Erythroblast (primary cell): ENCODE measurements around the gene SEPTIN5.

Experiments used
- DNase-seq, 2 experiments: peaks; one replicate each; lab custom pipeline; 2025; lab: John Stamatoyannopoulos, UW
- GATA1 ChIP-seq: IDR thresholded peaks from 2 replicates; pipeline ENCODE4 v1.6.1; 2011; ENCODE audit warnings: low read depth, mild to moderate bottlenecking, control low read depth, low read length, moderate library complexity
- POLR2A ChIP-seq: IDR thresholded peaks from 2 replicates; pipeline ENCODE4 v1.6.1; 2011; ENCODE audit warnings: mild to moderate bottlenecking, low read length

SEPTIN5 gene

DNA sequence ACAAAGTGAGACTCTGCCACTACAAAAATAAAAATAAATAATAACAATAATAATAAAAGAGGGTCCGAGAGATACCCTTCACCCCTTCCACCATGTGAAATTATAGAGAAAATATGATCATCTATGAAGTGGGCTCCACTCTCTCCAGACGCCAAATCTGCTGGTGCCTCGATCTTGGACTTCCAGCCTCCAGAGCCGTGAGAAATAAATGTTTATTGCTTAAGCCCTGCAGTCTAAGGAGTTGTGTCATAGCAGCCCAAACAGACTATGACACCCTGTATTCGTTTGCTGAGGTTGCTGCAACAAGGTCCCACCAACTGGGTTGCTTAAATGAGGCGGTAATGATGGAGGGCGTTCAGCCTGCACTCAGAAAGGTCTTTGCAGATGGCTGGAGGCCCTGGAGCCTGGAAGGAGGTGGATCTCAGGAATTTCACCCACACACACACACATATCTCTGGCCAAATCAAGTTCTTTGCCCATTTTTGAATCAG is 7.6 kb upstream of the SEPTIN5 start:
- DNase-seq: no peak
- TF ChIP-seq GATA1: no peak
- no peak for TF ChIP-seq POLR2A

DNA sequence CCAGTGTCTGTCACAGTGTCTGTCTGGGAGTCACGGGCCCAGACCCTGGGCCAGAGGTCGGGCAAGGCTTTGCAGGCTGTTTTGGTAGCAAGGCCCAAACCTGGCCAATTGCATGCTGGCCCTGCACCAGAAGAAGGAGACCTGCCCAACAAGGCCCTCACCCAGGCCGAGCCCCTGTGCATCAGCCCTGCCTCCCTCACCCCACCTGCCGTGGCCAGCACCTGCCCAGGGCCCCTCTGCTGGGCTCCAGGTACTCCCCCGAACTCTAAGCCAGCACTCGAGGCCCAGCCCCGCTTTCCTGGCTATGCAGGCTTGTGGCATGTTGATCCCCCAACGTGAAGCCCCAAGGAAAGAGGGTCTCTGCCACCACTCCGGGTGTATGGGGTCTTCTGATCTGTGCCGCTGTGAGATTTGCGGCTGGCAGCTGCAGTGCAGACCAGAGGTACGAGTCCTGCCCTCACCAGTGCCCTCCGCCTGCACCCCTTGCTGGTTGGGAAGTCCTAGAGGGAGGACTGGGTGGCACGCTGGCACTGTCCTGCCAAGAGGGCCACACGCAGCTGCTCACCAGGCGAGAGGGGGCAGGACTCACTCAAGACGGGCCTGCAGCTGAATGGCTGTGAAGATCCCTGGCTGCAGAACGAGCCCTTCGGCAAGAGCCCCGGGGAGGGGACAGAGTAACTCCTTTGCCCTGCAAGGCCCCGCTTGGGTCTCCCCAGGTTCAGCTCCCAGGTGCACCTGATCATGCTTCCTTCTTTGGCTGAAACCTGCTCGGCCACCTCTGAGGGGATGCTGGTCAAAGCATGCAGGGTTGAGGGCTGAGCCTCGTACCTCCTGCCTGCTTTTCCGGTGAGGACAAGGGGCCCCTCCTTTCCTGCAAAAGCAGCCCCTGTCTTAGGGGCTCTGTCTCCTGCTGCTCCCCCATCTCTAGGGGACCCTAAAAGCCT is 6.7 kb upstream of the SEPTIN5 start:
- TF ChIP-seq GATA1: no peak
- TF ChIP-seq POLR2A: no peak
- DNase-seq: no peak

DNA sequence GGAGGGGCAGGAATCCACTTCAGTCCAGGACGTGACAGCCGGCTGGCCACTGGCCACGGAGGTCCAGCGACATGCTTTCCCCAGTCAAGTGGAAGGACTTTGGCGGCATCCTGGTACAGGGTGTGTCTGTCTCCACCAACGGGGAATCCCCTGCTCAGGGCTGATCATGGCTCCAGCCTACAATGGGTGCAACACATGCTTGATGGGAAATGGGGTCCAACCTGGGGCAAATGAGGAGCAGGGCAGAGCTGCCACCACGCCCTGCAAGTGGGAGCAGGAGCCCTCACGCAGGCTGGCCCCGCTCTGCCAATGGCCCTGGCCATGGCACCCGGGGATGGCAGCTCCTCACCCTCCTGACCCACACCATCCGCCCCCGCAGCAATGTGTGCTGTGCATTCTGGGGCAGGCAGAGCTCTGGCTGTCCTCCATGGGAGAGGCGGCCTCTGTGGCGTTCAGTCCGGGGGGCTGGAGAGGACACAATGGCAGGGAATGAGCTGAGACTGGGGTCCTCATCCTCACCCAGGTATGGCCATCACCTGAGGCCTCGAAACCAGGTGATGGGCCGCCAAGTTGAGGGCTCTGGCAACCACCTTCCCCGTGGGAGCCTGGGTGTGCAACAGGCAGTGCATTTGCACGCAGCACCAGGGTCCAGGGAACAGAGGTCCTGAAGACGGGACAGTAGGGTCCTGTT is 5.8 kb upstream of the SEPTIN5 start:
- TF ChIP-seq POLR2A (no peak), GATA1 (no peak)
- no peak for DNase-seq

DNA sequence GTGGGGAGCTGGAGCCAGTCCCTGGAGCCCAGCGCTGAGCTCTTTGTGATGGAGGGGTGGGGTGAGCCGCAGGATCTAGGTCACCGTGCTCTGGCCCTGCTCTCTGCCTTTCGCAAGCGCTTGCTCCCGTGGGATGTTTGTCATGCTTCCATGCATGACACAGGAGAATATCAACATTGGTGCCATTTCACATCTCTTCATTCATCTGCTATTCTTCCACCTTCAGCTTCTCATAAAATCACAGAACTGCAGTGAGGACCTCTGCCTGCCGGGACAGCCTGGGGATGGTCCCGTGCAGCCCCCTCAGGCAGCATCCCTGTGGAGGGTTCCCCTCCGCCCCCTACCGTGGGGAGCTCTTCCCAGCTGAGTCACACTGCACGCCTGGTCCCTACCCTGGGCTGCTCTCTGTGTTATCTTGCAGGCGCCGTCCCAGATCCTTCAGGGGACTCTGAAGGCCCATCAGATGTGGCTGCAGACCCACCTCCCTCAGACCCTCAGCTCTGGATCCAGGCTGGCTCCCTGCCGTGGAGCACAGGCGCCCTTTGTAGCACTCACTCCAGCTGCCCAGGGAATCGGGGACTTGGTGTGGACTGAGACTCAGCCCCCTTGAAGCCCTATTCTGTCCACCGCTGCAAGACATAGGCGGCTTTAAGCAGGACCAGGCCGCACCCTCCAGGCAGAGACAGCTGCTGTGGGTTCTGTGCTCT is 5.1 kb upstream of the SEPTIN5 start:
- DNase-seq: no peak
- TF ChIP-seq GATA1 (no peak), POLR2A (no peak)

DNA sequence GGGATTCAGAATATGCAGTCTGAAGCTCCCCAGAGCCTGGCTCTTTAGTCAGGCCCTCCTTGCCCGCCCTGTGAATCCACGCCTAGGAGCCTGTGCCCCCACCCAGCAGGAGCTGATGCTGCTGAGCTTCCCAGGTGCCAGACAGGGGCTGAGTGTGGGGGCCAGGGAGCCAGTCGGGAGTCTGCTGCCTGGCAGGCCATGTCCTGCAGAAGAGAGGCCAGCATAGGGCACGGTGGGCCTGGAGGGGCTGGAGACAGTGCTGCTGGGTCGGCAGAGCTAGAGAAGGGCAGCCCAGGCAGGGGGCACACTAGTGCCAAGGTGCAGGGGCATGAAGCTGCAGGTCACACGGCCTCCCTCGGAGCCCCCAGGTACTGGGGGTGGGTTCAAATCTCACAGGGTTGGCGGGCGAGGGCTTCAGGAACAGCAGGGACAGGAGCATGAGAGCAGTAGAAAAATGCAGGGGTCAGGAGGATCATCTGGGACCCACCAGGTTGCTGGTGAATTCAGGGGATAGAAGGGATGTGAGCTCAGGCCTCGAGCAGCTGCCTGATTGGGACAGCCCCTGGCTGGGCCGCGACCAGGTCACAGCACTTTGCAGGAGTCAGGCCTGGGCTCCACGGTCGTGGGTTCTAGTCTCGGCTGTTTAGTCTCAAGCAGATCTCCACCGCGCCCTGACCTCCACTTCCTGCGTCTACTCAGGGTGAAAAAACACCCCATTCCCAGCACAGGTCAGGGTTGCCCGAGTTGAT is 4.1 kb upstream of the SEPTIN5 start:
- no peak for DNase-seq
- TF ChIP-seq GATA1: no peak
- no peak for TF ChIP-seq POLR2A

DNA sequence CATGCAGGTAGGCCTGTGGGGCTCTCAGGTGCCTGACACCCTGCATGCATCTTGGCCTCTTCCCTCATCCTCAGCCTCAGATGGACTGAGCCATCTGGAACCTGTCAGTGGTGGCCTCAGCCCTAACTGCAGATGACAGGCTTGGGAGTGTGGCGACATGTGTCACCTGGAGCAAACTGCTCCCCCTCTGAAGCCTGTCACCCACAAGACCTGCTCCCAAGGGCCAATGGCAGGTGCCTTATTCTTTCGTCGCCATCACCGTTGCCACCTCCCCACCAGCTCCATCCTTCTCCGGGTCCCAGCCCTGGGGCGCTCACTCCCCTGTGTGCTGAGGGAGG is 3.6 kb upstream of the SEPTIN5 start:
- no peak for TF ChIP-seq POLR2A
- no peak for TF ChIP-seq GATA1

DNA sequence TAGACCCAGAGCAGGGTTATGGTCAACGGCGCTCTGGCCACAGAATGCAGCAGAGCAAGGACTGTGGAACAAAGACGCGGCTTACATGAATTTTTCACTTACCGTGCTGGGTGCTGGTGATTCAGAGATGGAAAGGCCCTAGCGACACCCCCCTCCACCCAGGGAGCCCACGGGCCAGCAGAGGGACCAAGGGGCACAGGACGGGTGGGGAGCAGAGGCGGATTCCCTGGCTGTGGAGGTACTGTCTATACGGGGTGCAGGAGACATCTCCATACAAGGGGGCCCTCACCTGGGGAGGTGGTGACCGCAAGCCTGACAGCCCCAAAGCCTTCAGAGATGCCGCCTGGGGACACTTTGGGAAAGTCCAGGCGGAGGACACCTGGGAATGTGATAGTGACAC is 1.1 kb upstream of the SEPTIN5 start:
- TF ChIP-seq GATA1: no peak
- TF ChIP-seq POLR2A: no peak
- no peak for DNase-seq

More for the DNA sequence above, 3.6 kb upstream of the SEPTIN5 start:
- no peak for DNase-seq

DNA sequence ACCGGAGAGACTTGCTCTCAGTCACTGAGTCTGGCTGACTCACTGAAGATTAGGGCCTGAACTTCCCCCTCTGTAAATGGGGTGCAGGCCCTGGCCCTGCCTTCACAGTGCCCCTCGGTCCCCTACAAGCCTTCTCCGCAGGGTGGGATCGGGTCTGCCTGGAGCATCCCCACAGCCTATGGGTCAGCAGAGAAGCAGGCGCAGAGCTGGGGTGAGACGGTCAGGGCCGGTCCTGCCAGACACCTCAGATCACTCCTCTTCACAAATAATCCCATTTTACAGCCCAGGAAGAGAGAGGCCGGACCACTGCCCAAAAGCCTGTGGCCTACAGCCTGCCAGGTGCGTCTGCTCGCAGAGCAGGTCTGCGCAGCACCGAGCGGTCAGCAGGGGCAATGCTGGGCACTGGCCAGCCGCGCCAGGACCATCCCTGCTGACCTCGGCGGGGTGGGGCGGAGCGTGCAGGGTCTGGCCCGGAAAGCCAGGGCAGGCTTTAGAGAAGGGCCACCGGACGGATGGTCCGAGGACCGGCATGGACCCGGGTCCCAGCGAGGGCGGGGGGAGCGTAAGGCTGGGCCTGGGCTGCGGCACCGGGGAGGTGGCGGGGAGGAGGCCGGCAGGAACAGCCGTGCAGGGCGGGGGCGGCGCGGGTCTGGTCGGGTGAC is 522 bp upstream of the SEPTIN5 start:
- DNase-seq: no peak
- TF ChIP-seq POLR2A (no peak), GATA1 (no peak)

DNA sequence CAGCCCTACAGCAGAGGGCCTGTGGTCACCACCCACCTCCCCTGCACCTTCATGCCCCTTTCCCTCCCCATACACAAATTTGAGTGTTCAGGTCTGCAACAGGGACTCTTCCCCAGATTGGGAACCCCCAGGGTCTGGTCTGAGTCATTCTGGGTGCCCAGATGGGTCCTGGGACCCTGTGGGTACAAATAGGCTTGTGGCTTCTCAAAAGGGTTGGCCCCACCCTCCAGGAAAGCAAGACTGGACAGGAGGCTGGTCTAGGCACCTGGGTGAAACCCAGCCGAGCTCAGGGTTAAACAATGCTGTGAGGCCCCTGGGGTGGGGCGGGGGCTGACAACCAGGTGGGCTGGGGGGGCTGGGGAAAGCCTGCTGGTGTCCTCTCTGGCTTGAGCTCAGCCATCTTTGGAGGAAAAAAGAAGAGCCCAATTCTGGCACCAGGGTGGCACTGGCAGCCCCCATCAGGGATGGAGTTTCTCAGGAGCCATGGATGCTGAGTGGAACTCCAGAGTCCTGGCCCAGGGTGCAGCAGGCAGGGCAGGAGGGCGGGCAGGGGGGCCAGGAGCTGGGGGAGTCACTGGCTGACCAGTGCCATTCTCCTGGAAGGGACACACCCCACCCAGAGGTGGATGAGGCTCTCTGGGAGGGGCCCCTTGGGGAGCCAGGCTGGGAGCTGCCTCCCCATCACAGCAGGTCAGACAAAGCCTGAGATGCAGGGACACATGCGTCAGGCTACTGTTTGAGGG is 1.1 kb downstream of the SEPTIN5 start:
- DNase-seq: no peak
- TF ChIP-seq GATA1 (no peak), POLR2A (no peak)

DNA sequence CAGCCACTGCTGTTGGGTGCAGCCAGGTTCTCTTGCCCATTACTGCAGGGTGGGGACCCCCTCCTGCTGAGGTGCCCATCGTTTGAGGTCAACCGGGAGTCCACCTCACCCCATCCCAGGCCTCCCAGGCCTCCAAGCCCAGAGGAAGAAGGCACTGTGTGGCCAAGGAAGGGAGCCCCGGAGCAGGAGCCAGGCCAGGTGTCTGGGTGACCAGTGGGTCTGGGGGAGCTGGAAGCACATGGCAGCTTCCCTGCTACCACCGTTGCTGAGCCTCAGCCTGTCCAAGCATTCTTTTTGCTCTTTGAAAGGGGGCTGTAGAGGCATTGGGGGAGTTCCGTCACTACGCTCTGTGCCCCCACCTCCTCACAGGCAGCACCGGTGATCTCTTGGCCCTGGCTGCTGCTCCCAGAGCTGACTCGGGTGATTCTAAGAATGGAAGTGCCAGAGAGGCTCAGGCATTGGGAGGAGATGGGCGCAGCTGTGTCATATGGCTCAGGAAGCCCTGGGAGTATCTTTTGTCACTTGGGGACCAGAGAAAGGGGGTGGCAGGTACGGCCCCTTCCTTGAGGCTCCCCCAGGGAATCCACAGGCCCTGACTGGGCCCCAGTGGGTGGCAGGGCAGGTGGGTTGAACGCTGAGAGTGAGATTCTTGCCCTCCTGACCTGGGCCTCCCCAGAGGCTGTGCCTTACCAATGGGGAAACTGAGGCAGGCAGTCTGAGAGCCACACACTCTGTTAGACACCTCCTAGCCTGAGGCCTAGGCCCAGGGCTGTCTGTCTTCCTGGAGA is 1.9 kb downstream of the SEPTIN5 start:
- DNase-seq: no peak
- TF ChIP-seq GATA1: no peak
- TF ChIP-seq POLR2A: no peak

DNA sequence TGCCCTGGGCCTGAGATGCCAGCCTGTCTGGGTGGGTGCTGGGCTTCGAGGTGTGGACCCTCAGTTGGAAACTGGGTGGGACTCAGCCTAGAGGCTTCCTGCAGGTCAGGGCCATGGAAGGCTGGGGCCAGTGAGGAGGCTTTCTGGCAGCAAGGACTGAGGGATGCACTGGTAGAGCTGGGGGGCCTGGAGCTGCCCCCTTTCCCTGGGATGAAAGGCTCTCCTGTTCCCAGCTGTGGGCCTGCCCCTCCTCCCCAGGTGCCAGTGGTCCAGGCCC is 2.5 kb downstream of the SEPTIN5 start:
- DNase-seq: no peak
- TF ChIP-seq POLR2A (no peak), GATA1 (no peak)
